HG02973 (cell line): Measurements from ENCODE around the gene KPNA4.
"Not testable (repeated sequence)": the region's sequence is repeated elsewhere in the genome, so short reads cannot be mapped to it uniquely, and the experiment has no call there.

ENCODE experiments used
- ATAC-seq: cut with Tn5 transposase; IDR thresholded peaks from one replicate; pipeline ENCODE4 v1.9.1; 2021; ENCODE audit warnings: moderate library complexity; ENCODE audit not compliant: unreplicated experiment

The KPNA4 gene

GRCh38 chr3:160454995-160455394 is 110.4 kb downstream of the KPNA4 start:
- no peak for ATAC-seq

- not testable (repeated sequence) for ATAC-seq
These were observed 113.1 kb downstream of the KPNA4 start for GRCh38 chr3:160452251-160452650.

- ATAC-seq = no peak
These were observed 113.8 kb downstream of the KPNA4 start for GRCh38 chr3:160451602-160452001.

GRCh38 chr3:160450846-160451245 is 114.5 kb downstream of the KPNA4 start:
- ATAC-seq = no peak

GRCh38 chr3:160449636-160450598 is 115.5 kb downstream of the KPNA4 start, which contains the start of gene TRIM59:
TRIM59 (minus strand) TSS chr3:160449786; CDS start chr3:160439183, 10,603 bp downstream.
- ATAC-seq = peak; percentile 96

- ATAC-seq = peak; percentile 32
These were observed 116.3 kb downstream of the KPNA4 start for GRCh38 chr3:160448845-160449635.

GRCh38 chr3:160447544-160447943 is 117.8 kb downstream of the KPNA4 start:
- ATAC-seq = no peak

GRCh38 chr3:160446522-160447056 is 118.8 kb downstream of the KPNA4 start:
- no peak for ATAC-seq

GRCh38 chr3:160445854-160446253 is 119.5 kb downstream of the KPNA4 start:
- ATAC-seq = no peak
